Panc1 (cell line): ENCODE results near the gene C8B. TPM values are rescaled to one million over a fixed set of nuclear protein-coding genes. Genes with fewer than 3 reads are reported as not detected.

ENCODE experiments used
- ATAC-seq: fragments of 200-7000 bp; cut with Tn5 transposase; 2 replicates; pipeline ENCODE4 v1.9.1; 2020; ENCODE audit warnings: mild to moderate bottlenecking, moderate library complexity
- BruUV-seq: library from RNA; stranded (reverse); fragments of 400-500 nt; replicated peaks from 2 replicates; lab custom pipeline; 2021; lab: Mats Ljungman, UMichigan
- CTCF ChIA-PET: fragments of 300-600 bp; sonication (Branson Sonifier 250); formaldehyde crosslinking; loops from one replicate; lab custom pipeline; 2022; ENCODE audit warnings: antibody characterized with exemption; lab: Charles Lee
- POLR2A ChIA-PET: fragments of 300-600 bp; sonication (Branson Sonifier 250); formaldehyde crosslinking; loops from one replicate; lab custom pipeline; 2022; ENCODE audit warnings: antibody characterized with exemption; lab: Charles Lee
- DNase-seq: peaks from one replicate; pipeline ENCODE4 v3.0.0-alpha.2; 2010; ENCODE audit warnings: low read depth, low spot score
- H3K27ac ChIP-seq: 2 replicates; pipeline ENCODE4 v1.5.1; 2011; ENCODE audit warnings: mild to moderate bottlenecking, low read length, inconsistent platforms
- H3K27me3 ChIP-seq: fragments of 200-500 bp; sonication (Bioruptor generic); 2 replicates; pipeline ENCODE4 v1.6.0; 2014; ENCODE audit warnings: low read length, inconsistent platforms; ENCODE audit not compliant: control insufficient read depth, insufficient read depth
- H3K36me3 ChIP-seq: fragments of 200-500 bp; sonication (Bioruptor generic); 2 replicates; pipeline ENCODE4 v1.5.1; 2014; ENCODE audit warnings: inconsistent platforms, mild to moderate bottlenecking, low read length, moderate library complexity; ENCODE audit not compliant: control insufficient read depth, insufficient read depth
- H3K4me1 ChIP-seq: 2 replicates; pipeline ENCODE4 v1.5.1; 2011; ENCODE audit warnings: inconsistent platforms, mild to moderate bottlenecking, low read length, moderate library complexity; ENCODE audit not compliant: control insufficient read depth, insufficient read depth
- H3K4me3 ChIP-seq, 2 experiments: 2 replicates each; pipeline ENCODE4 v1.5.1; 2011 to 2012; ENCODE audit warnings: low read depth in 2 of 2, low read length in 2 of 2, mild to moderate bottlenecking in 2 of 2, inconsistent platforms in 1 of 2, moderate library complexity in 1 of 2
- H3K9me3 ChIP-seq: fragments of 200-500 bp; sonication (Bioruptor generic); 2 replicates; pipeline ENCODE4 v1.5.1; 2014; ENCODE audit warnings: low read depth, mild to moderate bottlenecking, inconsistent platforms, low read length, moderate library complexity; ENCODE audit not compliant: control insufficient read depth, insufficient read depth
- POLR2AphosphoS5 ChIP-seq: IDR thresholded peaks from 2 replicates; pipeline ENCODE4 v1.6.1; 2012; ENCODE audit warnings: mild to moderate bottlenecking, low read depth, low read length, moderate library complexity
- SIN3A ChIP-seq: IDR thresholded peaks from 2 replicates; pipeline ENCODE4 v1.6.1; 2012; ENCODE audit warnings: low read depth, mild to moderate bottlenecking, low read length, moderate library complexity, borderline replicate concordance; ENCODE audit not compliant: insufficient read depth
- TCF7L2 ChIP-seq: IDR thresholded peaks from 2 replicates; pipeline ENCODE4 v1.6.1; 2011; ENCODE audit warnings: mild to moderate bottlenecking, low read depth, low read length, inconsistent platforms
- in situ Hi-C: cut with HindIII; loops from 2 replicates; pipeline ENCODE4 v1.10.0; 2016; ENCODE audit warnings: low sequenced_read_pairs, low pct_unique_long_range_greater_than_20kb
- intact Hi-C: fragments of 100-400 bp; cut with micrococcal nuclease; formaldehyde crosslinking; loops from one replicate; pipeline ENCODE4 v1.10.0; 2022; ENCODE audit not compliant: unreplicated experiment
- total RNA-seq: library from RNA; stranded (reverse); gene quantifications from one replicate; pipeline ENCODE4 v1.2.1, GENCODE V29; 2021; ENCODE audit not compliant: unreplicated experiment
- TF ChIP-seq, protein P1 (sequence below): fragments of 450-650 bp; IDR thresholded peaks from 2 replicates; pipeline ENCODE4 v1.5.1; 2017; ENCODE audit warnings: mild to moderate bottlenecking
- TF ChIP-seq, protein P2 (sequence below), 2 experiments: IDR thresholded peaks; 2 replicates each; pipeline ENCODE4 v1.6.1; 2011 to 2012; ENCODE audit warnings: low read depth in 2 of 2, control low read depth in 1 of 2, low read length in 1 of 2, mild to moderate bottlenecking in 1 of 2, moderate library complexity in 1 of 2; ENCODE audit not compliant: insufficient read depth in 1 of 2

C8B gene
- total RNA-seq, 1 experiment from 2014 or later, result not detected

DNA sequence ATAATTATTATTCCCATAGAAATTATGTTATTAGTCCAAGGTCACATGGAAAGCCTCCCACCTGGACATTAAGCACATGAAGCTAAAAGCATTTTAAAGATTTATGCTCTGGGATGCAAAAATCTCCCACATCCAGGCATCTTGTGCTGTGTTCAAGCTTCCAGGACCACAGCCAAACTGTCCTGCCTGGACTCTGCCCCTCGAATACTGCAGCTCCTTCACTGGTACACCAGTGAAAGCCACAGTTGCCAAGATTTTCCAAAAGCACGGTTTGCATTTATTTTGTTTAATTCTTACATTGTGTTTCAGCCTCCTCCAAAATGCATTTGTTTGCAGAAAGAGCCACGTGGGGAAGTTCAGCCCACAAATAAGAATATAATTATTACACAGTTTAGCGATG is 38.6 kb downstream of the C8B start:
- TF ChIP-seq TCF7L2, result no peak
- Histone ChIP-seq H3K4me1 (no peaks in the 10 kb centered on the region), H3K27me3 (no peaks in the 10 kb centered on the region), H3K9me3 (no peaks in the 10 kb centered on the region), H3K27ac (no peak overlapping the region), H3K36me3 (no peaks in the 10 kb centered on the region), H3K4me3 (no peak overlapping the region)
- in situ Hi-C loops, result no loop called here
- DNase-seq (no peak), ATAC-seq (no peak)
- no TSS peak for BruUV-seq
- POLR2A ChIA-PET, result no interaction called here
- CTCF ChIA-PET, result no interaction called here
- intact Hi-C loops, result no loop called here

DNA sequence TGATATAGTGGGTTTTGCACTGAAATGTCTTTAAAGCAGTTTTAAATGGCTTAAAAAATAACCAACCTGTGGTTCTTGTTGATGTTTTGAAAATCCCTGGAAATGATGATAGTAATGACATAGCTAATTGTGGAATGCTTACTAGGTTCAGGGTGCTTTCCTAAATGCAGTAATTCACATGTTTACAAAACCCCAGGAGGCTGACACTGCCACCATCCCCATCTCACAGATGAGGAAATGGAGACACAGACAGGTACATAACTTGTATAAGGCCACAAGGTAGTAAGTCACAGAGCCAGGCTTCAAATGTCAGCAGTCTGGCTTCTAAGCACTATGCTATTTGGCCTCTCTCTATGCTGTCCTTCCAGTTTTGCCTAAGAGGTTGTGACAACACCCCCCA is 40.6 kb downstream of the C8B start:
- H3K27ac ChIP-seq, result no peak overlapping the region
- intact Hi-C loops (no loop called here), in situ Hi-C loops (no loop called here)
- H3K9me3 ChIP-seq, result no peaks in the 10 kb centered on the region
- H3K27me3 ChIP-seq, result no peaks in the 10 kb centered on the region
- POLR2A ChIA-PET, result no interaction called here
- DNase-seq (no peak), ATAC-seq (no peak)
- H3K36me3 ChIP-seq, result no peaks in the 10 kb centered on the region
- BruUV-seq, result no TSS peak
- H3K4me1 ChIP-seq, result no peaks in the 10 kb centered on the region
- no peak for TF ChIP-seq TCF7L2
- no peak for TF ChIP-seq POLR2AphosphoS5
- TF ChIP-seq, protein P1, sequence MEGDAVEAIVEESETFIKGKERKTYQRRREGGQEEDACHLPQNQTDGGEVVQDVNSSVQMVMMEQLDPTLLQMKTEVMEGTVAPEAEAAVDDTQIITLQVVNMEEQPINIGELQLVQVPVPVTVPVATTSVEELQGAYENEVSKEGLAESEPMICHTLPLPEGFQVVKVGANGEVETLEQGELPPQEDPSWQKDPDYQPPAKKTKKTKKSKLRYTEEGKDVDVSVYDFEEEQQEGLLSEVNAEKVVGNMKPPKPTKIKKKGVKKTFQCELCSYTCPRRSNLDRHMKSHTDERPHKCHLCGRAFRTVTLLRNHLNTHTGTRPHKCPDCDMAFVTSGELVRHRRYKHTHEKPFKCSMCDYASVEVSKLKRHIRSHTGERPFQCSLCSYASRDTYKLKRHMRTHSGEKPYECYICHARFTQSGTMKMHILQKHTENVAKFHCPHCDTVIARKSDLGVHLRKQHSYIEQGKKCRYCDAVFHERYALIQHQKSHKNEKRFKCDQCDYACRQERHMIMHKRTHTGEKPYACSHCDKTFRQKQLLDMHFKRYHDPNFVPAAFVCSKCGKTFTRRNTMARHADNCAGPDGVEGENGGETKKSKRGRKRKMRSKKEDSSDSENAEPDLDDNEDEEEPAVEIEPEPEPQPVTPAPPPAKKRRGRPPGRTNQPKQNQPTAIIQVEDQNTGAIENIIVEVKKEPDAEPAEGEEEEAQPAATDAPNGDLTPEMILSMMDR, result no peak
- TF ChIP-seq, protein P2, sequence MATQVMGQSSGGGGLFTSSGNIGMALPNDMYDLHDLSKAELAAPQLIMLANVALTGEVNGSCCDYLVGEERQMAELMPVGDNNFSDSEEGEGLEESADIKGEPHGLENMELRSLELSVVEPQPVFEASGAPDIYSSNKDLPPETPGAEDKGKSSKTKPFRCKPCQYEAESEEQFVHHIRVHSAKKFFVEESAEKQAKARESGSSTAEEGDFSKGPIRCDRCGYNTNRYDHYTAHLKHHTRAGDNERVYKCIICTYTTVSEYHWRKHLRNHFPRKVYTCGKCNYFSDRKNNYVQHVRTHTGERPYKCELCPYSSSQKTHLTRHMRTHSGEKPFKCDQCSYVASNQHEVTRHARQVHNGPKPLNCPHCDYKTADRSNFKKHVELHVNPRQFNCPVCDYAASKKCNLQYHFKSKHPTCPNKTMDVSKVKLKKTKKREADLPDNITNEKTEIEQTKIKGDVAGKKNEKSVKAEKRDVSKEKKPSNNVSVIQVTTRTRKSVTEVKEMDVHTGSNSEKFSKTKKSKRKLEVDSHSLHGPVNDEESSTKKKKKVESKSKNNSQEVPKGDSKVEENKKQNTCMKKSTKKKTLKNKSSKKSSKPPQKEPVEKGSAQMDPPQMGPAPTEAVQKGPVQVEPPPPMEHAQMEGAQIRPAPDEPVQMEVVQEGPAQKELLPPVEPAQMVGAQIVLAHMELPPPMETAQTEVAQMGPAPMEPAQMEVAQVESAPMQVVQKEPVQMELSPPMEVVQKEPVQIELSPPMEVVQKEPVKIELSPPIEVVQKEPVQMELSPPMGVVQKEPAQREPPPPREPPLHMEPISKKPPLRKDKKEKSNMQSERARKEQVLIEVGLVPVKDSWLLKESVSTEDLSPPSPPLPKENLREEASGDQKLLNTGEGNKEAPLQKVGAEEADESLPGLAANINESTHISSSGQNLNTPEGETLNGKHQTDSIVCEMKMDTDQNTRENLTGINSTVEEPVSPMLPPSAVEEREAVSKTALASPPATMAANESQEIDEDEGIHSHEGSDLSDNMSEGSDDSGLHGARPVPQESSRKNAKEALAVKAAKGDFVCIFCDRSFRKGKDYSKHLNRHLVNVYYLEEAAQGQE (IDR thresholded peaks at IDR 0.05; ENCODE audit: insufficient read depth in 1 of 2, low read depth in 2 of 2, low read length in 1 of 2), result no peak
- TF ChIP-seq SIN3A, result no peak
- no peak overlapping the region for H3K4me3 ChIP-seq
- CTCF ChIA-PET, result no interaction called here

DNA sequence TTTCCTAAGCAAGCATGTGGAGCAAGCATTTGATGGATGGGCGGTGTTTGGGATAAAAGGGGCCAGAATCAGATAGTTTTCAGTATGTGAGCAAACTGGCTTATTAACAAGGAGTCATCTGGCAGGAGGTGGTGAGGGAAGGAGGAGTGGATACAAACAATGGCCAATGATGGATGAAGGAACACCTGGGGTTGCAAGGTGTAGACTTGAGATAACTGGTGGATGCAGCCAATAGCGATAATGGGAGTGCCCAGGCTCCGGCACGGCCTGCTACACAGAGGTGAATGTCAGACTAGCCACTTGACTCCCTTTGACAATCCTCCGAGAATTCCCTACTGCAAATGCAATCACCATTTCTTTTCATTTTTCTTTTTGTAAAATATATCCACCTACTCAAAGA is 41.7 kb downstream of the C8B start:
- no peaks in the 10 kb centered on the region for H3K9me3 ChIP-seq
- in situ Hi-C loops (no loop called here), intact Hi-C loops (no loop called here)
- H3K4me3 ChIP-seq, result no peak overlapping the region
- no peak for ATAC-seq
- no TSS peak for BruUV-seq
- H3K27me3 ChIP-seq, result no peaks in the 10 kb centered on the region
- no peaks in the 10 kb centered on the region for H3K36me3 ChIP-seq
- DNase-seq, result no peak
- no peak for TF ChIP-seq SIN3A
- no peak for TF ChIP-seq TCF7L2
- TF ChIP-seq POLR2AphosphoS5, result no peak
- TF ChIP-seq, protein P1, result no peak
- TF ChIP-seq, protein P2 (IDR thresholded peaks at IDR 0.05; ENCODE audit: insufficient read depth in 1 of 2, low read depth in 2 of 2, low read length in 1 of 2), result no peak
- H3K4me1 ChIP-seq, result no peaks in the 10 kb centered on the region
- ChIA-PET CTCF (no interaction called here), POLR2A (no interaction called here)
- no peak overlapping the region for H3K27ac ChIP-seq
